ENCODE measurements around the gene DCAF5. TPM values are rescaled to one million over a fixed set of nuclear protein-coding genes. Genes with fewer than 3 reads are reported as not detected.

Gene DCAF5
- total and polyA plus RNA-seq, 2 of the 13 experiments (the other 11 are each of a cell fraction or from before 2014, with no cell fraction given) = 13.4 to 31.6 TPM

DNA sequence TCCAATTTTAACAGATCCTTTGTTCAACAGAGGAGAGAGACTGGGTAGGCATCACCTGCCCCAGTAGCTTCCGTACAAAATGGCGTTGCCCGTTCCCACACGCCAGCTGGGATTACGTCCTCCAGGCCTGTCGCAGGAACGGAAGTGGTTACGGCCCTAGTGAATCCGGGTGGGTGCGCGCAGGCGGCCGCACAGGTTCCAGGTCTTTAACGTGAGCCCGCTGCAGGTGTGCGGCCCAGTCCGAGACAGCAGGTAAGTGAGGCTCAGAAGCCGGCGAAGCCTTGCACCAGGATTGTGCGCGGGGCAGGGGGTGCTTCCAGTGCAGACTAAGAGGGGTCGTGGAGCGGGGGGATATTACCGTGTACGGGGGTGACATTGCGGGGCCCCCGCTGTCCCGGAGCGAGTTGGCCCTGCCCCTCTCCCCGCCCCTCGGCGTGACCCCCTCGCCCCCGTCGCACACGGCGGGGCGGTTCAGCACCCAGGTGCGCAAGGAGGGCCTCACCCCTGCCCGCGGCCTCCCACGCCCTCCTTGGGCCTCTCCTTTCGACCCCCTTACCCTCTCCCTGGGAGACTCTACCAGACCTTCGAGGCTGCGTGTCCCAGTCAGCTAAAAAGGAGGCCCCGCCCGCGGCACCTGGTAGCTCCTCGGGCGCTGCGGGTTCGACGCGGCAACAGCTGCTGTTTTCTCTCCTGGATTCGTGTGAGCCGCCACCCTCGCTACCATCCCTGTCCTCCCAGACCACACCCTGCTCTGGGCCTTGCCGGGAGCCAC, 38.6 kb upstream of the DCAF5 start, which contains the start of gene EXD2 (continued):
- peak; percentile 88; the same call in 1 of the 2 replicates for TF ChIP-seq ZFP90 (CRISPR knock-in tag; IDR thresholded peaks at IDR 0.05; ENCODE audit: borderline replicate concordance)
- TF ChIP-seq, protein P1, sequence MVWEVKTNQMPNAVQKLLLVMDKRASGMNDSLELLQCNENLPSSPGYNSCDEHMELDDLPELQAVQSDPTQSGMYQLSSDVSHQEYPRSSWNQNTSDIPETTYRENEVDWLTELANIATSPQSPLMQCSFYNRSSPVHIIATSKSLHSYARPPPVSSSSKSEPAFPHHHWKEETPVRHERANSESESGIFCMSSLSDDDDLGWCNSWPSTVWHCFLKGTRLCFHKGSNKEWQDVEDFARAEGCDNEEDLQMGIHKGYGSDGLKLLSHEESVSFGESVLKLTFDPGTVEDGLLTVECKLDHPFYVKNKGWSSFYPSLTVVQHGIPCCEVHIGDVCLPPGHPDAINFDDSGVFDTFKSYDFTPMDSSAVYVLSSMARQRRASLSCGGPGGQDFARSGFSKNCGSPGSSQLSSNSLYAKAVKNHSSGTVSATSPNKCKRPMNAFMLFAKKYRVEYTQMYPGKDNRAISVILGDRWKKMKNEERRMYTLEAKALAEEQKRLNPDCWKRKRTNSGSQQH (CRISPR knock-in tag; IDR thresholded peaks at IDR 0.05; ENCODE audit: low read depth) = peak; percentile 97
- no peak; the same call in 1 of the 2 replicates for TF ChIP-seq ETV6 (CRISPR knock-in tag; conservative IDR thresholded peaks at IDR 0.05)
- peak; percentile 80 for TF ChIP-seq YEATS2 (CRISPR knock-in tag; IDR thresholded peaks at IDR 0.05; ENCODE audit: borderline replicate concordance)
- TF ChIP-seq ZNF143 (CRISPR knock-in tag; IDR thresholded peaks at IDR 0.05) = peak; percentile 75
- peak; percentile 74 for TF ChIP-seq ZNF501 (CRISPR knock-in tag; IDR thresholded peaks at IDR 0.05)
- TF ChIP-seq, protein P2, sequence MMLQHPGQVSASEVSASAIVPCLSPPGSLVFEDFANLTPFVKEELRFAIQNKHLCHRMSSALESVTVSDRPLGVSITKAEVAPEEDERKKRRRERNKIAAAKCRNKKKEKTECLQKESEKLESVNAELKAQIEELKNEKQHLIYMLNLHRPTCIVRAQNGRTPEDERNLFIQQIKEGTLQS (CRISPR knock-in tag; IDR thresholded peaks at IDR 0.05) = no peak
- TF ChIP-seq, protein P3, sequence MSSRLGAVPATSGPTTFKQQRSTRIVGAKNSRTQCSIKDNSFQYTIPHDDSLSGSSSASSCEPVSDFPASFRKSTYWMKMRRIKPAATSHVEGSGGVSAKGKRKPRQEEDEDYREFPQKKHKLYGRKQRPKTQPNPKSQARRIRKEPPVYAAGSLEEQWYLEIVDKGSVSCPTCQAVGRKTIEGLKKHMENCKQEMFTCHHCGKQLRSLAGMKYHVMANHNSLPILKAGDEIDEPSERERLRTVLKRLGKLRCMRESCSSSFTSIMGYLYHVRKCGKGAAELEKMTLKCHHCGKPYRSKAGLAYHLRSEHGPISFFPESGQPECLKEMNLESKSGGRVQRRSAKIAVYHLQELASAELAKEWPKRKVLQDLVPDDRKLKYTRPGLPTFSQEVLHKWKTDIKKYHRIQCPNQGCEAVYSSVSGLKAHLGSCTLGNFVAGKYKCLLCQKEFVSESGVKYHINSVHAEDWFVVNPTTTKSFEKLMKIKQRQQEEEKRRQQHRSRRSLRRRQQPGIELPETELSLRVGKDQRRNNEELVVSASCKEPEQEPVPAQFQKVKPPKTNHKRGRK (CRISPR knock-in tag; IDR thresholded peaks at IDR 0.05) = no peak
- TF ChIP-seq ZNF549 (CRISPR knock-in tag; IDR thresholded peaks at IDR 0.05) = no peak
- no peak for TF ChIP-seq PAX8 (CRISPR knock-in tag; IDR thresholded peaks at IDR 0.05; ENCODE audit: borderline replicate concordance)
- TF ChIP-seq LCORL (IDR thresholded peaks at IDR 0.05) = peak; percentile 42; the same call in 1 of the 2 replicates
- peak; percentile 77 for TF ChIP-seq LCORL (CRISPR knock-in tag; IDR thresholded peaks at IDR 0.05)
- TF ChIP-seq, protein P4, sequence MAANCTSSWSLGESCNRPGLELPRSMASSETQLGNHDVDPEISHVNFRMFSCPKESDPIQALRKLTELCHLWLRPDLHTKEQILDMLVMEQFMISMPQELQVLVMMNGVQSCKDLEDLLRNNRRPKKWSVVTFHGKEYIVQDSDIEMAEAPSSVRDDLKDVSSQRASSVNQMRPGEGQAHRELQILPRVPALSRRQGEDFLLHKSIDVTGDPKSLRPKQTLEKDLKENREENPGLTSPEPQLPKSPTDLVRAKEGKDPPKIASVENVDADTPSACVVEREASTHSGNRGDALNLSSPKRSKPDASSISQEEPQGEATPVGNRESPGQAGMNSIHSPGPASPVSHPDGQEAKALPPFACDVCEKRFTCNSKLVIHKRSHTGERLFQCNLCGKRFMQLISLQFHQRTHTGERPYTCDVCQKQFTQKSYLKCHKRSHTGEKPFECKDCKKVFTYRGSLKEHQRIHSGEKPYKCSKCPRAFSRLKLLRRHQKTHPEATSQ (CRISPR knock-in tag; IDR thresholded peaks at IDR 0.05; ENCODE audit: borderline replicate concordance) = no peak; the same call in 1 of the 2 replicates
- TF ChIP-seq SIN3A (IDR thresholded peaks at IDR 0.05; ENCODE audit: borderline replicate concordance, low read depth, low read length) = no peak
- no peak for TF ChIP-seq WIZ (CRISPR knock-in tag; IDR thresholded peaks at IDR 0.05)
- TF ChIP-seq ZNF747 (CRISPR knock-in tag; IDR thresholded peaks at IDR 0.05; ENCODE audit: borderline replicate concordance) = peak; percentile 75; the same call in 1 of the 2 replicates
- TF ChIP-seq ZNF136 (CRISPR knock-in tag; IDR thresholded peaks at IDR 0.05; ENCODE audit: low read depth) = 0 out of 2 replicates have a peak, but pooled peaks have one; percentile 24
- TF ChIP-seq CBFB (CRISPR knock-in tag; IDR thresholded peaks at IDR 0.05) = peak; percentile 99
- TF ChIP-seq NR2F1 (CRISPR knock-in tag; IDR thresholded peaks at IDR 0.05) = peak; percentile 59 to 64; a peak in 3 of 4 replicates
- peak; percentile 57; the same call in 1 of the 2 replicates for TF ChIP-seq AKAP8 (CRISPR knock-in tag; IDR thresholded peaks at IDR 0.05)
- no peak for TF ChIP-seq KLF11 (CRISPR knock-in tag; IDR thresholded peaks at IDR 0.05)
- TF ChIP-seq HOXA5 (CRISPR knock-in tag; IDR thresholded peaks at IDR 0.05) = peak; percentile 74
- no peak for TF ChIP-seq ZBTB1 (CRISPR knock-in tag; IDR thresholded peaks at IDR 0.05; ENCODE audit: borderline replicate concordance)

Measured in HepG2 (cell line).